ENCODE results near the gene LMAN2. TPM values are rescaled to one million over a fixed set of nuclear protein-coding genes. Genes with fewer than 3 reads are reported as not detected.

The LMAN2 gene
- total and polyA plus RNA-seq, 2 experiments from 2014 or later = 153 to 227 TPM

- Mint-ChIP-seq H3K27ac (no peak overlapping the region), H3K9me3 (no peaks in the 10 kb centered on the region), H3K36me3 (ENCODE audit: low read depth) (no peaks in the 10 kb centered on the region; the same call in 2 of the 3 replicates), H3K4me1 (peaks cover 9% of the 10 kb centered on the region), H3K4me3 (no peak overlapping the region), H3K27me3 (ENCODE audit: insufficient read depth, low read depth, poor library complexity) (peaks cover 19% of the 10 kb centered on the region)
- H3K9me2 ChIP-seq (ENCODE audit: insufficient read depth) = no peaks in the 10 kb centered on the region
- ATAC-seq = no peak
- H3K4me2 ChIP-seq = no peak overlapping the region
- no peaks in the 10 kb centered on the region for H3K79me2 ChIP-seq (replicated peaks; ENCODE audit: insufficient read depth)
- no peak for DNase-seq (ENCODE audit: low spot score)
- H3K36me3 ChIP-seq (ENCODE audit: insufficient read depth) = no peaks in the 10 kb centered on the region
- no peaks in the 10 kb centered on the region for H3K27me3 ChIP-seq (ENCODE audit: insufficient read depth)
- H4K20me1 ChIP-seq (replicated peaks; ENCODE audit: insufficient read depth) = no peaks in the 10 kb centered on the region
- TF ChIP-seq CTCF (conservative IDR thresholded peaks at IDR 0.05; ENCODE audit: low read depth in 2 of 2) (no peak), REST (IDR thresholded peaks at IDR 0.05; ENCODE audit: unreplicated experiment) (no peak), NANOG (IDR thresholded peaks at IDR 0.05; ENCODE audit: borderline replicate concordance) (no peak)
- H2AFZ ChIP-seq = no peak overlapping the region
- no peak overlapping the region for H3K4me3 ChIP-seq
- H3K27ac ChIP-seq (ENCODE audit: low read depth) = no peak overlapping the region
- H3F3A ChIP-seq (replicated peaks; ENCODE audit: low read depth) = no peaks in the 10 kb centered on the region
- no peaks in the 10 kb centered on the region for H3K4me1 ChIP-seq (ENCODE audit: insufficient read depth)
Observed at GRCh38 chr5:177383181-177383580, 31.7 kb upstream of the LMAN2 start.

- H3K79me2 ChIP-seq (replicated peaks; ENCODE audit: insufficient read depth) = no peaks in the 10 kb centered on the region
- no peak overlapping the region for H3K27ac ChIP-seq (ENCODE audit: low read depth)
- H3K4me1 ChIP-seq (ENCODE audit: insufficient read depth) = no peaks in the 10 kb centered on the region
- H3K36me3 Mint-ChIP-seq (ENCODE audit: low read depth) = no peaks in the 10 kb centered on the region
- H3K4me2 ChIP-seq = no peak overlapping the region
- no peaks in the 10 kb centered on the region for H3K36me3 ChIP-seq (ENCODE audit: insufficient read depth)
- H4K20me1 ChIP-seq (replicated peaks; ENCODE audit: insufficient read depth) = no peaks in the 10 kb centered on the region
- no peak overlapping the region; the same call in 1 of the 2 replicates for H2AFZ ChIP-seq
- peaks cover 9% of the 10 kb centered on the region for H3K4me1 Mint-ChIP-seq
- H3K27ac Mint-ChIP-seq = no peak overlapping the region
- H3K9me3 Mint-ChIP-seq = no peaks in the 10 kb centered on the region
- peak; percentile 80 for DNase-seq (ENCODE audit: low spot score)
- no peak overlapping the region; the same call in 2 of the 3 replicates for H3K4me3 Mint-ChIP-seq
- H3K27me3 Mint-ChIP-seq (ENCODE audit: insufficient read depth, low read depth, poor library complexity) = peaks cover 19% of the 10 kb centered on the region
- no peaks in the 10 kb centered on the region for H3F3A ChIP-seq (replicated peaks; ENCODE audit: low read depth)
- H3K27me3 ChIP-seq (ENCODE audit: insufficient read depth) = no peaks in the 10 kb centered on the region
- H3K9me2 ChIP-seq (ENCODE audit: insufficient read depth) = no peaks in the 10 kb centered on the region
- H3K4me3 ChIP-seq = no peak overlapping the region
- peak; percentile 77 for ATAC-seq
- TF ChIP-seq CTCF (conservative IDR thresholded peaks at IDR 0.05; ENCODE audit: low read depth in 2 of 2) (peak; percentile 22 to 68; a peak in 2 of 4 replicates), ZNF462 (CRISPR knock-in tag; IDR thresholded peaks at IDR 0.05) (no peak), NANOG (IDR thresholded peaks at IDR 0.05; ENCODE audit: borderline replicate concordance) (no peak)
Observed at GRCh38 chr5:177382423-177383029, 31.1 kb upstream of the LMAN2 start.

Data from GM23338 (cell line).